SK-N-SH (cell line): ENCODE data around the gene TMIE. TPM values are rescaled to one million over a fixed set of nuclear protein-coding genes. Genes with fewer than 3 reads are reported as not detected.

Source experiments
- CTCF ChIA-PET: fragments of 300-600, 350-600 bp; formaldehyde crosslinking; extraction: SDS; loops from one replicate; lab custom pipeline; 2021; lab: Yijun Ruan, JAX
- POLR2A ChIA-PET: fragments of 350-600 bp; sonication (Branson Sonifier 250); formaldehyde crosslinking; extraction: SDS; loops from one replicate; lab custom pipeline; 2020; ENCODE audit warnings: antibody characterized with exemption, inconsistent platforms; lab: Yijun Ruan, JAX
- DNase-seq: peaks from one replicate; pipeline ENCODE4 v3.0.0; 2012
- H2AFZ ChIP-seq: fragments of 200-600 bp; sonication (generic); 2 replicates; pipeline ENCODE4 v1.8.1; 2016; ENCODE audit warnings: antibody characterized with exemption, mild to moderate bottlenecking, low read depth
- H3F3A ChIP-seq: fragments of 200-600 bp; sonication (generic); replicated peaks from 2 replicates; pipeline ENCODE3; 2016; ENCODE audit warnings: antibody characterized with exemption, mild to moderate bottlenecking; ENCODE audit not compliant: insufficient read depth
- H3K27ac ChIP-seq, 2 experiments: fragments of 200-500 bp in 1 of 2; fragments of 200-600 bp in 1 of 2; sonication (Bioruptor generic) in 1 of 2; sonication (generic), shearing (Covaris generic) in 1 of 2; 2 replicates each; pipeline versions ENCODE4 v1.5.1 to v1.6.1; 2014 to 2016; ENCODE audit warnings: low read depth in 2 of 2, inconsistent platforms in 1 of 2, low read length in 1 of 2, mild to moderate bottlenecking in 1 of 2, mixed read lengths in 1 of 2
- H3K27me3 ChIP-seq: fragments of 200-600 bp; sonication (generic), shearing (Covaris generic); 2 replicates; pipeline ENCODE4 v1.6.1; 2016; ENCODE audit warnings: mixed run types; ENCODE audit not compliant: insufficient read depth
- H3K36me3 ChIP-seq, 2 experiments: fragments of 200-500 bp in 1 of 2; fragments of 200-600 bp in 1 of 2; sonication (Bioruptor generic) in 1 of 2; sonication (generic) in 1 of 2; replicated peaks in 1 of 2; 2 replicates each; pipeline versions ENCODE3 to v1.5.1; 2014 to 2016; ENCODE audit warnings: low read length in 1 of 2, mild to moderate bottlenecking in 1 of 2; ENCODE audit not compliant: insufficient read depth in 2 of 2, control insufficient read depth in 1 of 2
- H3K4me1 ChIP-seq, 2 experiments: fragments of 200-500 bp in 1 of 2; fragments of 200-600 bp in 1 of 2; sonication (Bioruptor generic) in 1 of 2; sonication (generic), shearing (Covaris generic) in 1 of 2; 2 replicates each; pipeline versions ENCODE4 v1.5.1 to v1.6.1; 2014 to 2016; ENCODE audit warnings: low read depth in 1 of 2, low read length in 1 of 2, mixed run types in 1 of 2; ENCODE audit not compliant: insufficient read depth in 2 of 2, control insufficient read depth in 1 of 2
- H3K4me2 ChIP-seq: fragments of 200-600 bp; sonication (generic), shearing (Covaris generic); 2 replicates; pipeline ENCODE4 v1.6.1; 2017; ENCODE audit warnings: mixed run types
- H3K4me3 ChIP-seq, 2 experiments: fragments of 200-500 bp in 1 of 2; fragments of 200-600 bp in 1 of 2; sonication (Bioruptor generic) in 1 of 2; sonication (generic), shearing (Covaris generic) in 1 of 2; 2 replicates each; pipeline versions ENCODE4 v1.5.1 to v1.8.1; 2014 to 2016; ENCODE audit warnings: low read depth in 2 of 2, inconsistent platforms in 1 of 2, low read length in 1 of 2, mild to moderate bottlenecking in 1 of 2, mixed read lengths in 1 of 2, moderate library complexity in 1 of 2
- H3K79me2 ChIP-seq: fragments of 200-600 bp; sonication (generic); 2 replicates; pipeline ENCODE4 v1.8.1; 2017; ENCODE audit warnings: mild to moderate bottlenecking; ENCODE audit not compliant: insufficient read depth
- H3K9ac ChIP-seq: fragments of 200-600 bp; sonication (generic); 2 replicates; pipeline ENCODE4 v1.6.1; 2017; ENCODE audit warnings: mixed run types
- H3K9me2 ChIP-seq: fragments of 200-600 bp; sonication (generic); 2 replicates; pipeline ENCODE4 v1.6.1; 2017; ENCODE audit warnings: mixed run types
- H3K9me3 ChIP-seq: fragments of 200-600 bp; sonication (generic); 2 replicates; pipeline ENCODE4 v1.6.1; 2017; ENCODE audit warnings: mixed run types, mild to moderate bottlenecking, moderate library complexity
- H4K20me1 ChIP-seq: fragments of 200-600 bp; sonication (generic); 2 replicates; pipeline ENCODE4 v1.6.1; 2017; ENCODE audit warnings: mild to moderate bottlenecking, mixed run types; ENCODE audit not compliant: insufficient read depth
- CHD2 ChIP-seq: fragments of 150-350 bp; IDR thresholded peaks from 2 replicates; pipeline ENCODE4 v1.6.1; 2018; ENCODE audit warnings: low read length; ENCODE audit not compliant: partially characterized antibody
- CTCF ChIP-seq: fragments of 200-600 bp; sonication (generic); IDR thresholded peaks from 2 replicates; pipeline ENCODE4 v1.6.1; 2017; ENCODE audit warnings: antibody characterized with exemption, mild to moderate bottlenecking, moderate library complexity
- ELF1 ChIP-seq: IDR thresholded peaks from 2 replicates; pipeline ENCODE4 v1.4.0; 2012
- FOXM1 ChIP-seq: IDR thresholded peaks from 2 replicates; pipeline ENCODE4 v1.4.0; 2012; ENCODE audit warnings: low read depth, mild to moderate bottlenecking
- GABPA ChIP-seq: IDR thresholded peaks from 2 replicates; pipeline ENCODE4 v1.4.0; 2012; ENCODE audit warnings: low read depth, mild to moderate bottlenecking
- JUND ChIP-seq: IDR thresholded peaks from 2 replicates; pipeline ENCODE4 v1.4.0; 2012
- MAX ChIP-seq: IDR thresholded peaks from 2 replicates; pipeline ENCODE4 v1.4.0; 2012; ENCODE audit warnings: low read depth
- MEF2A ChIP-seq: IDR thresholded peaks from 2 replicates; pipeline ENCODE4 v1.4.0; 2012; ENCODE audit warnings: low read depth, borderline replicate concordance
- MXI1 ChIP-seq: IDR thresholded peaks from 2 replicates; pipeline ENCODE4 v1.6.1; 2012; ENCODE audit warnings: mild to moderate bottlenecking, low read depth, low read length, improper control_type of control experiment
- NRF1 ChIP-seq: IDR thresholded peaks from 2 replicates; pipeline ENCODE4 v1.6.1; 2012; ENCODE audit warnings: low read depth, mild to moderate bottlenecking, low read length
- RAD21 ChIP-seq: IDR thresholded peaks from 2 replicates; pipeline ENCODE4 v1.6.1; 2012; ENCODE audit warnings: mild to moderate bottlenecking, low read length
- RCOR1 ChIP-seq: fragments of 150-350 bp; IDR thresholded peaks from 2 replicates; pipeline ENCODE4 v1.6.1; 2017; ENCODE audit warnings: antibody characterized with exemption, low read length
- REST ChIP-seq: IDR thresholded peaks from 2 replicates; pipeline ENCODE4 v1.6.1; 2012; ENCODE audit warnings: mild to moderate bottlenecking, low read depth, low read length, moderate library complexity
- RFX5 ChIP-seq: IDR thresholded peaks from 2 replicates; pipeline ENCODE4 v1.6.1; 2012; ENCODE audit warnings: mild to moderate bottlenecking, improper control_type of control experiment, low read length
- SIN3A ChIP-seq: IDR thresholded peaks from 2 replicates; pipeline ENCODE4 v1.6.1; 2012; ENCODE audit warnings: low read depth, mild to moderate bottlenecking, low read length, moderate library complexity, borderline replicate concordance
- SMC3 ChIP-seq: IDR thresholded peaks from 2 replicates; pipeline ENCODE4 v1.6.1; 2012; ENCODE audit warnings: low read depth, low read length, improper control_type of control experiment
- TAF1 ChIP-seq: IDR thresholded peaks from 2 replicates; pipeline ENCODE4 v1.6.1; 2012; ENCODE audit warnings: low read depth, mild to moderate bottlenecking, low read length, moderate library complexity, borderline replicate concordance
- TCF12 ChIP-seq: IDR thresholded peaks from 2 replicates; pipeline ENCODE4 v1.4.0; 2012
- TEAD4 ChIP-seq: IDR thresholded peaks from 2 replicates; pipeline ENCODE4 v1.4.0; 2012; ENCODE audit warnings: mild to moderate bottlenecking, borderline replicate concordance; ENCODE audit not compliant: insufficient read depth
- USF1 ChIP-seq: IDR thresholded peaks from 2 replicates; pipeline ENCODE4 v1.4.0; 2012; ENCODE audit warnings: low read depth, borderline replicate concordance
- USF2 ChIP-seq: fragments of 150-350 bp; IDR thresholded peaks from 2 replicates; pipeline ENCODE4 v1.6.1; 2017; ENCODE audit warnings: antibody characterized with exemption, low read length, low read depth, borderline replicate concordance
- ZBTB33 ChIP-seq: IDR thresholded peaks from 2 replicates; pipeline ENCODE4 v1.4.0; 2012; ENCODE audit warnings: low read depth, borderline replicate concordance
- WGBS: methylation state at CpG from one replicate; pipeline ENCODE4 v1.1.6; 2017; ENCODE audit warnings: low lambda C conversion rate; 5-methylcytosine and 5-hydroxymethylcytosine counted together
- polyA plus RNA-seq, 3 experiments: library from polyadenylated mRNA; depleted of rRNA; stranded (reverse); fragments of >200 nt; gene quantifications; 2 replicates each; pipeline ENCODE4 v1.2.3, GENCODE V29; 2012

TMIE gene
- polyA plus RNA-seq, 1 of the 3 experiments (the other 2 are of a cell fraction): 0.03 TPM

GRCh38 chr3:46713898-46714552 is 12.8 kb downstream of the TMIE start (continued):
- TF ChIP-seq USF1 (no peak), RAD21 (no peak), TEAD4 (no peak), JUND (no peak), GABPA (no peak)

GRCh38 chr3:46714728-46715506 is 13.7 kb downstream of the TMIE start:
- no peaks in the 10 kb centered on the region for H3F3A ChIP-seq
- no peak for DNase-seq
- no peaks in the 10 kb centered on the region for H4K20me1 ChIP-seq
- H3K27me3 ChIP-seq: no peaks in the 10 kb centered on the region
- H3K4me3 ChIP-seq: no peak overlapping the region
- CTCF ChIA-PET: interaction anchor here (1.1 to 3.6 kb wide), 7 partner anchors 9 to 194 kb away, joined by 4 to 20 read pairs (median 5); no protein-coding TSS in a partner anchor
- no peak overlapping the region for H2AFZ ChIP-seq
- H3K9ac ChIP-seq: no peak overlapping the region
- WGBS: 58% methylated on average over 8 of the region's 10 CpGs
- H3K27ac ChIP-seq: no peak overlapping the region
- no peaks in the 10 kb centered on the region for H3K9me2 ChIP-seq
- H3K36me3 ChIP-seq: no peaks in the 10 kb centered on the region
- H3K4me1 ChIP-seq: no peaks in the 10 kb centered on the region
- POLR2A ChIA-PET: no interaction called here
- H3K4me2 ChIP-seq: no peak overlapping the region
- no peaks in the 10 kb centered on the region for H3K9me3 ChIP-seq
- no peaks in the 10 kb centered on the region for H3K79me2 ChIP-seq
- TF ChIP-seq MEF2A (no peak), RFX5 (no peak), USF2 (no peak), SIN3A (no peak), ZBTB33 (no peak), FOXM1 (no peak), JUND (no peak), ELF1 (no peak), SMC3 (no peak), TCF12 (no peak), CHD2 (no peak), RCOR1 (no peak), MAX (no peak), CTCF (no peak), MXI1 (no peak), REST (no peak), RAD21 (no peak), NRF1 (no peak), TAF1 (no peak)
